ENCODE data around the gene CD3E.
A peak's percentile ranks its signal among the peaks of the same experiment; 100 is the strongest.

The CD3E gene

GRCh38 chr11:118341261-118341660 lies 36.7 kb downstream of the CD3E start:
- Histone ChIP-seq H3K27me3 (replicated peaks; ENCODE audit: control insufficient read depth, insufficient read depth, low read length, poor library complexity, severe bottlenecking) (no peaks in the 10 kb centered on the region), H3K9me3 (ENCODE audit: control insufficient read depth, low read length) (no peaks in the 10 kb centered on the region), H3K36me3 (ENCODE audit: control insufficient read depth, insufficient read depth, low read length) (peaks cover 10% of the 10 kb centered on the region), H3K27ac (ENCODE audit: insufficient read depth, low read length, poor library complexity, severe bottlenecking) (peak overlapping the region; percentile 93), H3K4me3 (ENCODE audit: insufficient read depth, low read depth, low read length, poor library complexity, severe bottlenecking) (peak overlapping the region; percentile 64), H3K4me1 (ENCODE audit: control insufficient read depth, insufficient read depth, low read length, poor library complexity, severe bottlenecking) (peaks cover 59% of the 10 kb centered on the region)
- DNase-seq = no peak

- no peak for DNase-seq
- peak overlapping the region; percentile 93 for H3K27ac ChIP-seq (ENCODE audit: insufficient read depth, low read length, poor library complexity, severe bottlenecking)
These were observed 37.4 kb downstream of the CD3E start for GRCh38 chr11:118341815-118342489.

GRCh38 chr11:118342503-118343161 lies 38.1 kb downstream of the CD3E start, which contains the start of gene CD3D:
Gene CD3D, minus strand, starts transcription at chr11:118342705. Its CDS starts 98 bp downstream, at chr11:118342607.
- Histone ChIP-seq H3K36me3 (ENCODE audit: control insufficient read depth, insufficient read depth, low read length) (peaks cover 4% of the 10 kb centered on the region), H3K4me3 (ENCODE audit: insufficient read depth, low read depth, low read length, poor library complexity, severe bottlenecking) (peak within 1 kb of the TSS; percentile 64), H3K27ac (ENCODE audit: insufficient read depth, low read length, poor library complexity, severe bottlenecking) (peak within 1 kb of the TSS; percentile 93), H3K4me1 (ENCODE audit: control insufficient read depth, insufficient read depth, low read length, poor library complexity, severe bottlenecking) (peaks cover 59% of the 10 kb centered on the region), H3K27me3 (replicated peaks; ENCODE audit: control insufficient read depth, insufficient read depth, low read length, poor library complexity, severe bottlenecking) (no peaks in the 10 kb centered on the region), H3K9me3 (ENCODE audit: control insufficient read depth, low read length) (no peaks in the 10 kb centered on the region)
- peak; percentile 58 to 69 (median 59) for DNase-seq

More at GRCh38 chr11:118341815-118342489, 37.4 kb downstream of the CD3E start:
- Histone ChIP-seq H3K27me3 (replicated peaks; ENCODE audit: control insufficient read depth, insufficient read depth, low read length, poor library complexity, severe bottlenecking) (no peaks in the 10 kb centered on the region), H3K36me3 (ENCODE audit: control insufficient read depth, insufficient read depth, low read length) (peaks cover 4% of the 10 kb centered on the region), H3K4me3 (ENCODE audit: insufficient read depth, low read depth, low read length, poor library complexity, severe bottlenecking) (peak overlapping the region; percentile 64), H3K9me3 (ENCODE audit: control insufficient read depth, low read length) (no peaks in the 10 kb centered on the region), H3K4me1 (ENCODE audit: control insufficient read depth, insufficient read depth, low read length, poor library complexity, severe bottlenecking) (peaks cover 59% of the 10 kb centered on the region)

GRCh38 chr11:118343248-118343647 lies 38.7 kb downstream of the CD3E start:
- H3K4me1 ChIP-seq (ENCODE audit: control insufficient read depth, insufficient read depth, low read length, poor library complexity, severe bottlenecking) = peaks cover 59% of the 10 kb centered on the region
- peak overlapping the region; percentile 64 for H3K4me3 ChIP-seq (ENCODE audit: insufficient read depth, low read depth, low read length, poor library complexity, severe bottlenecking)
- DNase-seq = no peak
- peaks cover 6% of the 10 kb centered on the region for H3K36me3 ChIP-seq (ENCODE audit: control insufficient read depth, insufficient read depth, low read length)
- no peaks in the 10 kb centered on the region for H3K9me3 ChIP-seq (ENCODE audit: control insufficient read depth, low read length)
- H3K27ac ChIP-seq (ENCODE audit: insufficient read depth, low read length, poor library complexity, severe bottlenecking) = peak overlapping the region; percentile 93
- no peaks in the 10 kb centered on the region for H3K27me3 ChIP-seq (replicated peaks; ENCODE audit: control insufficient read depth, insufficient read depth, low read length, poor library complexity, severe bottlenecking)

GRCh38 chr11:118343981-118344515 lies 39.5 kb downstream of the CD3E start, which contains the start of gene CD3G:
Gene CD3G, plus strand, starts transcription at chr11:118344344. Its CDS starts 80 bp downstream, at chr11:118344424.
- Histone ChIP-seq H3K27ac (ENCODE audit: insufficient read depth, low read length, poor library complexity, severe bottlenecking) (peak within 1 kb of the TSS; percentile 93), H3K4me1 (ENCODE audit: control insufficient read depth, insufficient read depth, low read length, poor library complexity, severe bottlenecking) (peaks cover 55% of the 10 kb centered on the region), H3K4me3 (ENCODE audit: insufficient read depth, low read depth, low read length, poor library complexity, severe bottlenecking) (peak within 1 kb of the TSS; percentile 64), H3K9me3 (ENCODE audit: control insufficient read depth, low read length) (no peaks in the 10 kb centered on the region), H3K27me3 (replicated peaks; ENCODE audit: control insufficient read depth, insufficient read depth, low read length, poor library complexity, severe bottlenecking) (no peaks in the 10 kb centered on the region), H3K36me3 (ENCODE audit: control insufficient read depth, insufficient read depth, low read length) (peaks cover 9% of the 10 kb centered on the region)
- DNase-seq = peak; percentile 30 to 58 (median 54)

- H3K27ac ChIP-seq (ENCODE audit: insufficient read depth, low read length, poor library complexity, severe bottlenecking) = no peak overlapping the region
- H3K36me3 ChIP-seq (ENCODE audit: control insufficient read depth, insufficient read depth, low read length) = peaks cover 44% of the 10 kb centered on the region
- DNase-seq = no peak
- no peak overlapping the region for H3K4me3 ChIP-seq (ENCODE audit: insufficient read depth, low read depth, low read length, poor library complexity, severe bottlenecking)
- H3K9me3 ChIP-seq (ENCODE audit: control insufficient read depth, low read length) = no peaks in the 10 kb centered on the region
- peaks cover 19% of the 10 kb centered on the region for H3K4me1 ChIP-seq (ENCODE audit: control insufficient read depth, insufficient read depth, low read length, poor library complexity, severe bottlenecking)
- no peaks in the 10 kb centered on the region for H3K27me3 ChIP-seq (replicated peaks; ENCODE audit: control insufficient read depth, insufficient read depth, low read length, poor library complexity, severe bottlenecking)
These were observed 44.9 kb downstream of the CD3E start for GRCh38 chr11:118349475-118349874.

- Histone ChIP-seq H3K27ac (ENCODE audit: insufficient read depth, low read length, poor library complexity, severe bottlenecking) (peak overlapping the region; percentile 57), H3K36me3 (ENCODE audit: control insufficient read depth, insufficient read depth, low read length) (peaks cover 42% of the 10 kb centered on the region), H3K4me1 (ENCODE audit: control insufficient read depth, insufficient read depth, low read length, poor library complexity, severe bottlenecking) (peaks cover 5% of the 10 kb centered on the region), H3K9me3 (ENCODE audit: control insufficient read depth, low read length) (no peaks in the 10 kb centered on the region), H3K27me3 (replicated peaks; ENCODE audit: control insufficient read depth, insufficient read depth, low read length, poor library complexity, severe bottlenecking) (no peaks in the 10 kb centered on the region), H3K4me3 (ENCODE audit: insufficient read depth, low read depth, low read length, poor library complexity, severe bottlenecking) (no peak overlapping the region)
- no peak for DNase-seq
These were observed 48.7 kb downstream of the CD3E start for GRCh38 chr11:118353084-118353710.

- Histone ChIP-seq H3K4me1 (ENCODE audit: control insufficient read depth, insufficient read depth, low read length, poor library complexity, severe bottlenecking) (peaks cover 4% of the 10 kb centered on the region), H3K27ac (ENCODE audit: insufficient read depth, low read length, poor library complexity, severe bottlenecking) (no peak overlapping the region)
These were observed 53.5 kb downstream of the CD3E start for GRCh38 chr11:118358071-118358470.

GRCh38 chr11:118359295-118359958 lies 54.9 kb downstream of the CD3E start, which contains the start of gene UBE4A:
Gene UBE4A, plus strand, starts transcription at chr11:118359600. Its CDS starts 5,481 bp downstream, at chr11:118365081.
- H3K4me1 ChIP-seq (ENCODE audit: control insufficient read depth, insufficient read depth, low read length, poor library complexity, severe bottlenecking) = peaks cover 4% of the 10 kb centered on the region
- H3K4me3 ChIP-seq (ENCODE audit: insufficient read depth, low read depth, low read length, poor library complexity, severe bottlenecking) = peak within 1 kb of the TSS; percentile 82
- peak; percentile 86 to 95 (median 92) for DNase-seq
- H3K9me3 ChIP-seq (ENCODE audit: control insufficient read depth, low read length) = no peaks in the 10 kb centered on the region
- H3K27me3 ChIP-seq (replicated peaks; ENCODE audit: control insufficient read depth, insufficient read depth, low read length, poor library complexity, severe bottlenecking) = no peaks in the 10 kb centered on the region
- peak within 1 kb of the TSS; percentile 92 for H3K27ac ChIP-seq (ENCODE audit: insufficient read depth, low read length, poor library complexity, severe bottlenecking)
- H3K36me3 ChIP-seq (ENCODE audit: control insufficient read depth, insufficient read depth, low read length) = peaks cover 2% of the 10 kb centered on the region

More at GRCh38 chr11:118358071-118358470, 53.5 kb downstream of the CD3E start:
- Histone ChIP-seq H3K27me3 (replicated peaks; ENCODE audit: control insufficient read depth, insufficient read depth, low read length, poor library complexity, severe bottlenecking) (no peaks in the 10 kb centered on the region), H3K36me3 (ENCODE audit: control insufficient read depth, insufficient read depth, low read length) (peaks cover under 1% of the 10 kb centered on the region), H3K9me3 (ENCODE audit: control insufficient read depth, low read length) (no peaks in the 10 kb centered on the region), H3K4me3 (ENCODE audit: insufficient read depth, low read depth, low read length, poor library complexity, severe bottlenecking) (no peak overlapping the region)
- DNase-seq = no peak
